ENCODE results near the gene ICAM1. TPM values are rescaled to one million over a fixed set of nuclear protein-coding genes. Genes with fewer than 3 reads are reported as not detected.

Gene ICAM1
- total RNA-seq, 1 experiment from 2014 or later, result 136 TPM

GRCh38 chr19:10317857-10318462, 47.0 kb downstream of the ICAM1 start:
- TF ChIP-seq POLR2AphosphoS5 (IDR thresholded peaks at IDR 0.05; ENCODE audit: low read depth, low read length), result no peak
- no peak for TF ChIP-seq CTCF (IDR thresholded peaks at IDR 0.05)
- no peak for DNase-seq (ENCODE audit: low read depth, low spot score)
- ChIA-PET CTCF (interaction anchor here (0.6 to 0.7 kb wide), 2 partner anchors 35 to 382 kb away, joined by 3 to 7 read pairs; partner anchors contain the start of gene OLFM2), POLR2A (no interaction called here)
- intact Hi-C loops (cut with micrococcal nuclease; ENCODE audit: unreplicated experiment), result no loop called here
- Histone ChIP-seq H3K36me3 (ENCODE audit: control insufficient read depth, insufficient read depth, low read length) (no peaks in the 10 kb centered on the region; the same call in none of the 2 replicates), H3K27ac (ENCODE audit: low read length) (no peak overlapping the region), H3K27me3 (ENCODE audit: control insufficient read depth, insufficient read depth, low read length) (no peaks in the 10 kb centered on the region), H3K9me3 (ENCODE audit: control insufficient read depth, insufficient read depth, low read depth, low read length) (no peaks in the 10 kb centered on the region), H3K4me1 (ENCODE audit: control insufficient read depth, insufficient read depth, low read length) (peaks cover 6% of the 10 kb centered on the region), H3K4me3 (ENCODE audit: low read depth in 2 of 2, low read length in 2 of 2) (no peak overlapping the region)
- ATAC-seq, result no peak
- no TSS peak for BruUV-seq (replicated peaks)
- in situ Hi-C loops (cut with HindIII; ENCODE audit: low pct_unique_long_range_greater_than_20kb, low sequenced_read_pairs), result no loop called here

GRCh38 chr19:10318807-10319682, 48.1 kb downstream of the ICAM1 start:
- H3K27me3 ChIP-seq (ENCODE audit: control insufficient read depth, insufficient read depth, low read length), result no peaks in the 10 kb centered on the region
- ATAC-seq, result no peak
- CTCF ChIA-PET, result interaction anchor here (0.6 kb wide), 1 partner anchor 379 kb away, joined by 14 read pairs; no protein-coding TSS in a partner anchor
- TF ChIP-seq TCF7L2 (IDR thresholded peaks at IDR 0.05; ENCODE audit: low read depth, low read length) (no peak), POLR2AphosphoS5 (IDR thresholded peaks at IDR 0.05; ENCODE audit: low read depth, low read length) (no peak), SIN3A (IDR thresholded peaks at IDR 0.05; ENCODE audit: borderline replicate concordance, insufficient read depth, low read depth, low read length) (no peak), REST (IDR thresholded peaks at IDR 0.05; ENCODE audit: insufficient read depth in 1 of 2, low read depth in 2 of 2, low read length in 1 of 2) (no peak), CTCF (IDR thresholded peaks at IDR 0.05) (no peak)
- no peak overlapping the region for H3K4me3 ChIP-seq (ENCODE audit: low read depth in 2 of 2, low read length in 2 of 2)
- BruUV-seq (replicated peaks), result no TSS peak
- H3K4me1 ChIP-seq (ENCODE audit: control insufficient read depth, insufficient read depth, low read length), result peaks cover 6% of the 10 kb centered on the region
- intact Hi-C loops (cut with micrococcal nuclease; ENCODE audit: unreplicated experiment), result no loop called here
- in situ Hi-C loops (cut with HindIII; ENCODE audit: low pct_unique_long_range_greater_than_20kb, low sequenced_read_pairs), result no loop called here
- no peaks in the 10 kb centered on the region; the same call in none of the 2 replicates for H3K36me3 ChIP-seq (ENCODE audit: control insufficient read depth, insufficient read depth, low read length)
- H3K27ac ChIP-seq (ENCODE audit: low read length), result no peak overlapping the region
- no peaks in the 10 kb centered on the region for H3K9me3 ChIP-seq (ENCODE audit: control insufficient read depth, insufficient read depth, low read depth, low read length)
- POLR2A ChIA-PET, result no interaction called here
- no peak for DNase-seq (ENCODE audit: low read depth, low spot score)

Data from Panc1 (cell line).